ENCODE results near the gene GRHPR. TPM values are rescaled to one million over a fixed set of nuclear protein-coding genes. Genes with fewer than 3 reads are reported as not detected.

GRHPR gene
- total and polyA plus RNA-seq, 2 of the 8 experiments (the other 6 are each of a cell fraction or from before 2014, with no cell fraction given), result 97.0 to 201 TPM

DNA sequence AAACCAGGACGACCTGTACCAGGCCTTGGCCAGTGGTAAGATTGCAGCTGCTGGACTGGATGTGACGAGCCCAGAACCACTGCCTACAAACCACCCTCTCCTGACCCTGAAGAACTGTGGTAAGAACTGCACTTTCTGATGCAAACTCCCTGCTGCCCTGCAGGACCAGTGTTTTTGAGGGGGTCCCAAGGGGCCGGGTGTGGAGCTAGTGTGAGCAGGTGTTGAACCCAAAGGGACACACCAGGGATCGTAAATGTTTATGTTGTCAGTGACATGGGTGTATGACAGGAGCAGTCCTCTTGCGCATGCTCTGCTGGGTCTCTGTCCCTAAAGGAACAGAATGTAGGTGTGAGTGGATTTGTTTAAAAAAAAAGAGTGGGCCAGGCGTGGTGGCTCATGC lies 9.5 kb downstream of the GRHPR start:
- Histone ChIP-seq H2BK5ac (ENCODE audit: low read depth, low read length) (no peak overlapping the region), H3K9me3 (ENCODE audit: insufficient read depth in 2 of 2, low read depth in 1 of 2, low read length in 1 of 2) (no peaks in the 10 kb centered on the region), H3K23me2 (ENCODE audit: low read depth, low read length) (peaks cover 4% of the 10 kb centered on the region; the same call in 1 of the 2 replicates), H3K4me1 (replicated peaks in 1 of 4; ENCODE audit: control insufficient read depth in 3 of 4, insufficient read depth in 4 of 4, low read length in 3 of 4) (peaks cover 3 to 16% (median 9%) of the 10 kb centered on the region in 4 experiments), H3K14ac (ENCODE audit: insufficient read length) (no peak overlapping the region), H3K79me1 (ENCODE audit: low read depth, low read length) (peaks cover 3% of the 10 kb centered on the region; the same call in 1 of the 2 replicates), H2AK5ac (ENCODE audit: low read depth, low read length) (no peak overlapping the region), H4K20me1 (replicated peaks in 1 of 2; ENCODE audit: control insufficient read depth in 1 of 2, insufficient read depth in 2 of 2, low read length in 2 of 2) (peaks cover 9 to 11% of the 10 kb centered on the region in 2 experiments), H3K4me2 (ENCODE audit: insufficient read depth in 1 of 2, low read depth in 2 of 2, low read length in 2 of 2) (no peak overlapping the region), H2BK12ac (ENCODE audit: low read depth, low read length) (no peak overlapping the region), H4K8ac (ENCODE audit: extremely low read depth, insufficient read depth, low read length) (peak overlapping the region; percentile 22; the same call in 1 of the 2 replicates), H3K27me3 (replicated peaks in 1 of 4; ENCODE audit: control insufficient read depth in 3 of 4, extremely low read depth in 1 of 4, insufficient read depth in 3 of 4, low read length in 3 of 4) (no peaks in the 10 kb centered on the region), H3K56ac (replicated peaks; ENCODE audit: insufficient read length, low read depth, low read length) (no peak overlapping the region), H4K5ac (ENCODE audit: insufficient read length, low read depth, low read length) (no peak overlapping the region), H3K9ac (replicated peaks in 1 of 4; ENCODE audit: extremely low read depth in 1 of 4, low read depth in 3 of 4, low read length in 3 of 4) (no peak overlapping the region), H3K27ac (ENCODE audit: low read depth, low read length) (no peak overlapping the region), H3K4me3 (ENCODE audit: extremely low read depth in 1 of 4, insufficient read depth in 2 of 4, low read depth in 3 of 4, low read length in 4 of 4) (no peak overlapping the region), H4K91ac (replicated peaks; ENCODE audit: insufficient read length, low read length) (no peak overlapping the region), H3K36me3 (ENCODE audit: control insufficient read depth in 2 of 4, insufficient read depth in 4 of 4, low read length in 3 of 4) (peaks cover 30 to 62% (median 39%) of the 10 kb centered on the region in 4 experiments), H2BK120ac (replicated peaks; ENCODE audit: low read depth, low read length) (no peak overlapping the region), H3K4ac (replicated peaks; ENCODE audit: insufficient read length, low read depth, low read length) (no peak overlapping the region), H3K18ac (ENCODE audit: extremely low read depth, low read length) (no peak overlapping the region), H2BK15ac (ENCODE audit: low read length) (no peak overlapping the region), H2AFZ (ENCODE audit: low read length) (no peak overlapping the region), H3K23ac (ENCODE audit: insufficient read length) (no peak overlapping the region), H2BK20ac (ENCODE audit: low read length) (no peak overlapping the region), H3K79me2 (ENCODE audit: control insufficient read depth in 1 of 2, insufficient read depth in 2 of 2, low read length in 2 of 2) (peaks cover 0 to 3% of the 10 kb centered on the region in 2 experiments; a peak in 1 of 4 replicates)
- FAIRE-seq (no peak), DNase-seq (ENCODE audit: low read depth in 1 of 2, low spot score in 2 of 2) (no peak)
- CTCF ChIA-PET (ENCODE audit: partially characterized antibody), result interaction anchor here (1.3 to 3.4 kb wide), 6 partner anchors 10 to 436 kb away, joined by 3 to 15 read pairs (median 8); no protein-coding TSS in a partner anchor
- POLR2A ChIA-PET (ENCODE audit: partially characterized antibody), result interaction anchor here (0.7 to 1.9 kb wide), 6 partner anchors 9 to 34 kb away, joined by 3 to 8 read pairs (median 3); partner anchors contain the start of gene GRHPR
- TF ChIP-seq BACH1 (IDR thresholded peaks at IDR 0.05; ENCODE audit: low read length) (no peak), POLR2AphosphoS5 (IDR thresholded peaks at IDR 0.05; ENCODE audit: low read depth, low read length) (peak; percentile 5; the same call in 1 of the 2 replicates)
- 92% methylated on average over 6 of the region's 6 CpGs; no CpG with 5 or more reads in 1 of the 2 experiments for WGBS, 2 experiments (ENCODE audit: extremely low coverage in 1 of 2, insufficient coverage in 1 of 2, insufficient read length in 1 of 2, insufficient replicate concordance in 2 of 2, low coverage in 1 of 2, low lambda C conversion rate in 2 of 2, missing lambda C conversion rate in 1 of 2)

Data from H1 (cell line).